ENCODE measurements around the gene CHST14. TPM values are rescaled to one million over a fixed set of nuclear protein-coding genes. Genes with fewer than 3 reads are reported as not detected.

CHST14 gene
- polyA plus RNA-seq, 1 donor from 2014 or later = 0.71 TPM

DNA sequence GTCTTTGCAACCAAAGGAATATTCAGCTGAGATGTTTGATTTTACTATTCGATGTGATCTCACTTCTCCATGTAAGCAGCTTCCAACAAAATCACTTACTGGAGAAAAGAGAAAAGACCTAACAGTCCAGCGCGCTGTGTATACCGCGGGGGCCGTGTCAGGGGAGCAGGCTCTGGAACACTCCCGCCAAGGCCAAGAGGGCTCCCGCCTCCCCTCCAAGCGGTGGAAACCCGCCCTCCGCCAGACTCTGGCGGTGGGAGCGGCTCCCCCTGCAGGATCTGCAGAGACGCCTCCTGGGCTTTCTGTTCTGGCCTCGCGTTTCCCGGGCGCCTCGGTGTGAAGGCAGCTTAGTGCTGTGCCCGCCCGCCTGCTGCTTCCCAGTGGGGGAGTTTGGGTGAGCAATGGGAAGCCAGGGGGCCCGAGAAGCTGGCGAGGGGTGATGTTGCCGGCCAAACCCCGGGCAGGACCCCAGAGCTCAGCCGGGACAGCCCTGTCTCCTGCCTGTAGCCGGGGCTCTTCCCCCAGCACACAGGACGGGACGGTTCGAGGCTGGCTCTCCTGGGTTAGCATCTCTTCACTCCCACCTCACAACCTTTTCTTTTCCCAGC is 36.3 kb downstream of the CHST14 start:
- Histone ChIP-seq H3K9ac (ENCODE audit: low read length) (no peak overlapping the region), H3K4me2 (ENCODE audit: low read length) (no peak overlapping the region), H3K36me3 (ENCODE audit: insufficient read depth, low read length) (no peaks in the 10 kb centered on the region), H4K20me1 (ENCODE audit: insufficient read depth) (no peaks in the 10 kb centered on the region), H3F3A (ENCODE audit: insufficient read depth, low read length, poor library complexity, severe bottlenecking) (no peaks in the 10 kb centered on the region), H3K4me3 (ENCODE audit: low read length) (peak overlapping the region; percentile 39), H3K27me3 (ENCODE audit: insufficient read depth, low read depth, low read length) (peaks cover 33% of the 10 kb centered on the region), H3K9me2 (ENCODE audit: insufficient read depth, low read length) (no peaks in the 10 kb centered on the region), H3K79me2 (replicated peaks; ENCODE audit: insufficient read depth, low read length) (no peaks in the 10 kb centered on the region), H2AFZ (ENCODE audit: low read depth, low read length) (no peak overlapping the region), H3K9me3 (ENCODE audit: low read length) (no peaks in the 10 kb centered on the region), H3K27ac (ENCODE audit: low read length) (no peak overlapping the region)
- TF ChIP-seq RAD21 (conservative IDR thresholded peaks at IDR 0.05) = peak; percentile 28
- no peak for TF ChIP-seq MXI1 (conservative IDR thresholded peaks at IDR 0.05; ENCODE audit: poor library complexity, severe bottlenecking)
- TF ChIP-seq, protein P1, sequence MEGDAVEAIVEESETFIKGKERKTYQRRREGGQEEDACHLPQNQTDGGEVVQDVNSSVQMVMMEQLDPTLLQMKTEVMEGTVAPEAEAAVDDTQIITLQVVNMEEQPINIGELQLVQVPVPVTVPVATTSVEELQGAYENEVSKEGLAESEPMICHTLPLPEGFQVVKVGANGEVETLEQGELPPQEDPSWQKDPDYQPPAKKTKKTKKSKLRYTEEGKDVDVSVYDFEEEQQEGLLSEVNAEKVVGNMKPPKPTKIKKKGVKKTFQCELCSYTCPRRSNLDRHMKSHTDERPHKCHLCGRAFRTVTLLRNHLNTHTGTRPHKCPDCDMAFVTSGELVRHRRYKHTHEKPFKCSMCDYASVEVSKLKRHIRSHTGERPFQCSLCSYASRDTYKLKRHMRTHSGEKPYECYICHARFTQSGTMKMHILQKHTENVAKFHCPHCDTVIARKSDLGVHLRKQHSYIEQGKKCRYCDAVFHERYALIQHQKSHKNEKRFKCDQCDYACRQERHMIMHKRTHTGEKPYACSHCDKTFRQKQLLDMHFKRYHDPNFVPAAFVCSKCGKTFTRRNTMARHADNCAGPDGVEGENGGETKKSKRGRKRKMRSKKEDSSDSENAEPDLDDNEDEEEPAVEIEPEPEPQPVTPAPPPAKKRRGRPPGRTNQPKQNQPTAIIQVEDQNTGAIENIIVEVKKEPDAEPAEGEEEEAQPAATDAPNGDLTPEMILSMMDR (IDR thresholded peaks at IDR 0.05; ENCODE audit: poor library complexity, severe bottlenecking) = peak; percentile 66
- TF ChIP-seq SMC3 (conservative IDR thresholded peaks at IDR 0.05; ENCODE audit: poor library complexity) = peak; percentile 38
- TF ChIP-seq, protein P2, sequence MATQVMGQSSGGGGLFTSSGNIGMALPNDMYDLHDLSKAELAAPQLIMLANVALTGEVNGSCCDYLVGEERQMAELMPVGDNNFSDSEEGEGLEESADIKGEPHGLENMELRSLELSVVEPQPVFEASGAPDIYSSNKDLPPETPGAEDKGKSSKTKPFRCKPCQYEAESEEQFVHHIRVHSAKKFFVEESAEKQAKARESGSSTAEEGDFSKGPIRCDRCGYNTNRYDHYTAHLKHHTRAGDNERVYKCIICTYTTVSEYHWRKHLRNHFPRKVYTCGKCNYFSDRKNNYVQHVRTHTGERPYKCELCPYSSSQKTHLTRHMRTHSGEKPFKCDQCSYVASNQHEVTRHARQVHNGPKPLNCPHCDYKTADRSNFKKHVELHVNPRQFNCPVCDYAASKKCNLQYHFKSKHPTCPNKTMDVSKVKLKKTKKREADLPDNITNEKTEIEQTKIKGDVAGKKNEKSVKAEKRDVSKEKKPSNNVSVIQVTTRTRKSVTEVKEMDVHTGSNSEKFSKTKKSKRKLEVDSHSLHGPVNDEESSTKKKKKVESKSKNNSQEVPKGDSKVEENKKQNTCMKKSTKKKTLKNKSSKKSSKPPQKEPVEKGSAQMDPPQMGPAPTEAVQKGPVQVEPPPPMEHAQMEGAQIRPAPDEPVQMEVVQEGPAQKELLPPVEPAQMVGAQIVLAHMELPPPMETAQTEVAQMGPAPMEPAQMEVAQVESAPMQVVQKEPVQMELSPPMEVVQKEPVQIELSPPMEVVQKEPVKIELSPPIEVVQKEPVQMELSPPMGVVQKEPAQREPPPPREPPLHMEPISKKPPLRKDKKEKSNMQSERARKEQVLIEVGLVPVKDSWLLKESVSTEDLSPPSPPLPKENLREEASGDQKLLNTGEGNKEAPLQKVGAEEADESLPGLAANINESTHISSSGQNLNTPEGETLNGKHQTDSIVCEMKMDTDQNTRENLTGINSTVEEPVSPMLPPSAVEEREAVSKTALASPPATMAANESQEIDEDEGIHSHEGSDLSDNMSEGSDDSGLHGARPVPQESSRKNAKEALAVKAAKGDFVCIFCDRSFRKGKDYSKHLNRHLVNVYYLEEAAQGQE (IDR thresholded peaks at IDR 0.05; ENCODE audit: borderline replicate concordance) = no peak

DNA sequence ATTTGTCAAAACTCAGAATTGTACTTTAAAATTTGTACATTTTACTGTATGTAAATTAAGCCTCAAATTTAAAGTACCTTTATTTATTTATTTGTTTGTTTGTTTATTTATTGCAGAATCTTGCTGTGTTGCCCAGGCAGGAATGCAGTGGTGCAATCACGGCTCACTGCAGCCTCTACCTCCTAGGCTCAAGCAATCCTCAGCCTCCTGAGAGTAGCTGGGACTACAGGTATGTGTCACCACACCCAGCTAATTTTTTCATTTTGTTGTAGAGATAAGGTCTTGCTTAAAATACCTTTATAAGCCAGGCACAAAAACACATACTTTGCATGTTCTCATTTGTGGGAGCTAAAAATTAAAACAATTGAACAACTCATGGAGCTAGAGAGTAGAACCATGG is 37.4 kb downstream of the CHST14 start:
- Histone ChIP-seq H3F3A (ENCODE audit: insufficient read depth, low read length, poor library complexity, severe bottlenecking) (no peaks in the 10 kb centered on the region), H3K9ac (ENCODE audit: low read length) (no peak overlapping the region), H3K9me3 (ENCODE audit: low read length) (no peaks in the 10 kb centered on the region), H3K36me3 (ENCODE audit: insufficient read depth, low read length) (no peaks in the 10 kb centered on the region), H4K20me1 (ENCODE audit: insufficient read depth) (no peaks in the 10 kb centered on the region), H3K9me2 (ENCODE audit: insufficient read depth, low read length) (no peaks in the 10 kb centered on the region), H3K4me3 (ENCODE audit: low read length) (no peak overlapping the region), H3K4me2 (ENCODE audit: low read length) (no peak overlapping the region), H3K27ac (ENCODE audit: low read length) (no peak overlapping the region), H3K79me2 (replicated peaks; ENCODE audit: insufficient read depth, low read length) (no peaks in the 10 kb centered on the region), H3K27me3 (ENCODE audit: insufficient read depth, low read depth, low read length) (peaks cover 40% of the 10 kb centered on the region), H2AFZ (ENCODE audit: low read depth, low read length) (no peak overlapping the region)
- TF ChIP-seq MXI1 (conservative IDR thresholded peaks at IDR 0.05; ENCODE audit: poor library complexity, severe bottlenecking) = no peak
- no peak for TF ChIP-seq RAD21 (conservative IDR thresholded peaks at IDR 0.05)
- no peak for TF ChIP-seq POLR2AphosphoS5 (IDR thresholded peaks at IDR 0.05)
- TF ChIP-seq, protein P1 (IDR thresholded peaks at IDR 0.05; ENCODE audit: poor library complexity, severe bottlenecking) = no peak

Data from neural cell (in vitro differentiated cells).